ENCODE results near the gene MRNIP. TPM values are rescaled to one million over a fixed set of nuclear protein-coding genes. Genes with fewer than 3 reads are reported as not detected.

Gene MRNIP
- total RNA-seq, 1 experiment from 2014 or later, result 36.2 TPM

DNA sequence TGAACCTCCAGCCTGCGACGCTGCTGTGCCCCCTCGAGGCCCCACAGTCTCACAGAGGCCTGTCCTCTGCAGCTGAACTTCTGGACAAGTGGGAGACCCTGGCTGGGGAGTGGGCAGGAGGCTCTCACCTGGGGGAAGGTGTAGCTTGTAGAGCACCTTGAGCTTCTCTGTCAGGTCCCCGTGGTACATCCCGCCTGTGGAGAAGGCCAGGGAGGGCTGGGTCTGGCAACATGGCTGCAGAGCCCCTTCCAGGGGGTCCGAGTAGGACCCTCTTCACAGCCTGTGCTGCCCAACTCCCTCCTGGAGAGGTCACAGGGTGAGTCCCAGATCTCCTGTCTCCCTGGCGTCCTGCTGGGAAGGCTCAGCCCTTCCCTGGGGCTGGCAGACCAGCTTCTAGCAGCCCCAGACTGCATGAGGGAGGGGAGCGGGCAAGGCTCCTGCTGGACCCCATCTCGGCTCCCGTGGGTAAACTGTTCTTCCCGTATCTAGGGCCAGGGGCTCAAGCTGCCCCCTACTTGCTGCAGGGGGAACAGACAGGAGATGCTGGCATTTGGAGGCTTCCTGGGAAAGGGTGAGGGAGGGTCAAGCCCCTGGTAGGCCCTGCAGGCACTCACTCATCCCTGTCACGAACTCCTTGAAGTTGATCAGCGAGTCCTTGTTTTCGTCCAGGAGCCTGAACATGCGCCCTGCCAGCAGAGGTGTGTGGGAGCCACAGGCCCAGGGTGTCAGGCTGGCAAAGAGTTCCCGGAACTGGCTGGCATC, 11.2 kb upstream of the MRNIP start:
- Histone ChIP-seq H3K9ac (ENCODE audit: low read length) (no peak overlapping the region), H3K9me2 (ENCODE audit: insufficient read depth) (no peaks in the 10 kb centered on the region), H3K36me3 (ENCODE audit: control insufficient read depth in 1 of 2, insufficient read depth in 2 of 2, low read length in 2 of 2) (peaks cover 25 to 49% of the 10 kb centered on the region in 2 experiments), H4K20me1 (ENCODE audit: insufficient read depth) (no peaks in the 10 kb centered on the region), H3K4me1 (ENCODE audit: control insufficient read depth in 1 of 2, insufficient read depth in 2 of 2, low read length in 2 of 2) (no peaks in the 10 kb centered on the region), H3K27ac (ENCODE audit: low read depth, low read length) (no peak overlapping the region), H2AFZ (ENCODE audit: low read depth, low read length, poor library complexity, severe bottlenecking) (no peak overlapping the region), H3K79me2 (ENCODE audit: insufficient read depth, low read length) (no peaks in the 10 kb centered on the region), H3K27me3 (ENCODE audit: insufficient read depth, low read length) (no peaks in the 10 kb centered on the region), H3K4me3 (replicated peaks in 1 of 2; ENCODE audit: low read depth in 1 of 2, low read length in 2 of 2) (no peak overlapping the region), H3K4me2 (ENCODE audit: low read length) (no peak overlapping the region), H3K9me3 (ENCODE audit: control insufficient read depth in 1 of 2, insufficient read depth in 1 of 2, low read depth in 1 of 2, low read length in 2 of 2) (no peaks in the 10 kb centered on the region)
- BruUV-seq (replicated peaks), result no TSS peak
- CTCF ChIA-PET, result interaction anchor here (1.2 kb wide), 1 partner anchor 68 kb away, joined by 3 read pairs; no protein-coding TSS in a partner anchor
- RAD21 ChIA-PET (ENCODE audit: low non-redundant PET in 1 of 2, low total read pairs in 2 of 2, uncharacterized antibody in 2 of 2, unreplicated experiment in 2 of 2), result no interaction called here
- intact Hi-C loops (cut with micrococcal nuclease), result no loop called here
- TF ChIP-seq FOSL1 (IDR thresholded peaks at IDR 0.05; ENCODE audit: low read depth) (no peak), CEBPB (IDR thresholded peaks at IDR 0.05; ENCODE audit: low read depth) (no peak), EGR1 (IDR thresholded peaks at IDR 0.05; ENCODE audit: low read depth) (no peak), TCF7L2 (IDR thresholded peaks at IDR 0.05; ENCODE audit: borderline replicate concordance, extremely low read depth, insufficient read depth, insufficient read length) (no peak)
- ATAC-seq, result no peak
- POLR2A ChIA-PET, result interaction anchor here (0.6 kb wide), 1 partner anchor 10 kb away, joined by 3 read pairs; no protein-coding TSS in a partner anchor
- no peak for DNase-seq (ENCODE audit: low read depth, low spot score)

GRCh38 chr5:179869101-179869500, 10.5 kb upstream of the MRNIP start:
- Histone ChIP-seq H3K4me2 (ENCODE audit: low read length) (no peak overlapping the region), H3K4me1 (ENCODE audit: control insufficient read depth in 1 of 2, insufficient read depth in 2 of 2, low read length in 2 of 2) (no peaks in the 10 kb centered on the region), H3K27ac (ENCODE audit: low read depth, low read length) (no peak overlapping the region), H3K27me3 (ENCODE audit: insufficient read depth, low read length) (no peaks in the 10 kb centered on the region), H3K9me2 (ENCODE audit: insufficient read depth) (no peaks in the 10 kb centered on the region), H3K36me3 (ENCODE audit: control insufficient read depth in 1 of 2, insufficient read depth in 2 of 2, low read length in 2 of 2) (peaks cover 25 to 44% of the 10 kb centered on the region in 2 experiments), H4K20me1 (ENCODE audit: insufficient read depth) (no peaks in the 10 kb centered on the region), H3K9me3 (ENCODE audit: control insufficient read depth in 1 of 2, insufficient read depth in 1 of 2, low read depth in 1 of 2, low read length in 2 of 2) (no peaks in the 10 kb centered on the region), H2AFZ (ENCODE audit: low read depth, low read length, poor library complexity, severe bottlenecking) (no peak overlapping the region), H3K9ac (ENCODE audit: low read length) (no peak overlapping the region), H3K79me2 (ENCODE audit: insufficient read depth, low read length) (no peaks in the 10 kb centered on the region), H3K4me3 (replicated peaks in 1 of 2; ENCODE audit: low read depth in 1 of 2, low read length in 2 of 2) (no peak overlapping the region)
- no peak for ATAC-seq
- ChIA-PET POLR2A (interaction anchor here (0.6 kb wide), 1 partner anchor 9 kb away, joined by 3 read pairs; no protein-coding TSS in a partner anchor), CTCF (interaction anchor here (0.6 kb wide), 1 partner anchor 230 kb away, joined by 3 read pairs; no protein-coding TSS in a partner anchor), RAD21 (ENCODE audit: low non-redundant PET in 1 of 2, low total read pairs in 2 of 2, uncharacterized antibody in 2 of 2, unreplicated experiment in 2 of 2) (interaction anchor here in 1 of 2 experiments (0.5 kb wide), 1 partner anchor 647 kb away, joined by 4 read pairs; no protein-coding TSS in a partner anchor)
- no TSS peak for BruUV-seq (replicated peaks)
- DNase-seq (ENCODE audit: low read depth, low spot score), result no peak
- no peak for TF ChIP-seq ZNF274 (IDR thresholded peaks at IDR 0.05; ENCODE audit: low read depth, low read length)
- TF ChIP-seq EZH2 (IDR thresholded peaks at IDR 0.05), result no peak
- no peak for TF ChIP-seq SP1 (IDR thresholded peaks at IDR 0.05; ENCODE audit: low read depth)
- TF ChIP-seq, protein P1, sequence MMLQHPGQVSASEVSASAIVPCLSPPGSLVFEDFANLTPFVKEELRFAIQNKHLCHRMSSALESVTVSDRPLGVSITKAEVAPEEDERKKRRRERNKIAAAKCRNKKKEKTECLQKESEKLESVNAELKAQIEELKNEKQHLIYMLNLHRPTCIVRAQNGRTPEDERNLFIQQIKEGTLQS (IDR thresholded peaks at IDR 0.05), result no peak
- no peak for TF ChIP-seq ELF1 (IDR thresholded peaks at IDR 0.05; ENCODE audit: borderline replicate concordance, low read depth)
- TF ChIP-seq CBX3 (IDR thresholded peaks at IDR 0.05; ENCODE audit: low read depth), result no peak
- TF ChIP-seq ZFX (IDR thresholded peaks at IDR 0.05), result no peak
- TF ChIP-seq RAD21 (IDR thresholded peaks at IDR 0.05; ENCODE audit: low read depth), result no peak
- TF ChIP-seq CTCF (IDR thresholded peaks at IDR 0.05 in 2 of 3, conservative IDR thresholded peaks at IDR 0.05 in 1 of 3; ENCODE audit: borderline replicate concordance in 1 of 3, insufficient read depth in 1 of 3, low read depth in 2 of 3, low read length in 2 of 3), result no peak
- no peak for TF ChIP-seq JUND (IDR thresholded peaks at IDR 0.05)
- TF ChIP-seq FOSL1 (IDR thresholded peaks at IDR 0.05; ENCODE audit: low read depth), result no peak
- no peak for TF ChIP-seq POLR2A (IDR thresholded peaks at IDR 0.05; ENCODE audit: borderline replicate concordance, extremely low read depth, insufficient read depth, insufficient read length)
- no peak for TF ChIP-seq POLR2AphosphoS5 (IDR thresholded peaks at IDR 0.05; ENCODE audit: low read depth, low read length)
- TF ChIP-seq, protein P2, sequence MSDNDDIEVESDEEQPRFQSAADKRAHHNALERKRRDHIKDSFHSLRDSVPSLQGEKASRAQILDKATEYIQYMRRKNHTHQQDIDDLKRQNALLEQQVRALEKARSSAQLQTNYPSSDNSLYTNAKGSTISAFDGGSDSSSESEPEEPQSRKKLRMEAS (IDR thresholded peaks at IDR 0.05), result no peak
- intact Hi-C loops (cut with micrococcal nuclease), result no loop called here
